ENCODE measurements around the gene SPATA31C1.
"Not testable (repeated sequence)": the region's sequence is repeated elsewhere in the genome, so short reads cannot be mapped to it uniquely, and the experiment has no call there.

Gene SPATA31C1

DNA sequence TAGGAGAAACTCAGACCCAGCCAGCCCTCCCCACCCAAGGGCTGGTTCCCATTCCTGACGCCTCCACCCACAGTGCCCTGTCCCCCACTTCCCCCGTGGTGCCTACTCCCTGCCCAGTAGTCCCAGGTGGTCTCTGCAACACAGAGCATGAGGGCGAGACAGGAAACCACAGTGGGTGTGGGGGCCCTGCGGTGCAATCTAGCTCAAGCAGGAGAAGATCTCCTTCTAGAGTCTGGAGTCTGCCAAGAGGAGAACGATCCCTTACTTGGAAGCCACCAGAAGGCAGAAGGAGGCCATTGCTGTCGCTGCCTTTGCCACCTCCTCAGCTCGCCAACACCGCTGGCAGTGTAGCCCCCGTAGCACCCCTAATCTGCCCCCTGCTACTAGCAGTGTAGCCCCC lies 20.2 kb downstream of the SPATA31C1 start:
- DNase-seq (ENCODE audit: low read depth in 2 of 2) = not testable (repeated sequence)

DNA sequence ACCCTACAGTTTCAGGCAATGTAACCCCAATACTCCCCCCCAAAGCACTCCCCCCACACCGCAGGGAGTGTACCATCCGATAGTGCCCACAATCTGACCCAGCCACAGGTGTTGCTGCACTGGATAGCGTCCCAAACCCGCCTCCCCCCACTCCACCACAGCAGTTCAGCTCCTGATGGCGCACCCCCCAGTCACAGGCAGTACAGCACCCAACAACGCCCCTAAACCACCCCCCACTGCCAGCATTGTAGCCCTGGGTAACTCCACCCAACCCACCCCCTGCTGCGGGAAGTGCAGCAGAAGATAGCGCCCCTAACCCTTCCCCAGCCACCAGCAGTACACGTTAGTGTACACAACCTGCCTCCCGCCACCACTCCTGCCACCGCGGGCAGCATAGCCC lies 20.6 kb downstream of the SPATA31C1 start:
- DNase-seq (ENCODE audit: low read depth in 2 of 2) = not testable (repeated sequence)

DNA sequence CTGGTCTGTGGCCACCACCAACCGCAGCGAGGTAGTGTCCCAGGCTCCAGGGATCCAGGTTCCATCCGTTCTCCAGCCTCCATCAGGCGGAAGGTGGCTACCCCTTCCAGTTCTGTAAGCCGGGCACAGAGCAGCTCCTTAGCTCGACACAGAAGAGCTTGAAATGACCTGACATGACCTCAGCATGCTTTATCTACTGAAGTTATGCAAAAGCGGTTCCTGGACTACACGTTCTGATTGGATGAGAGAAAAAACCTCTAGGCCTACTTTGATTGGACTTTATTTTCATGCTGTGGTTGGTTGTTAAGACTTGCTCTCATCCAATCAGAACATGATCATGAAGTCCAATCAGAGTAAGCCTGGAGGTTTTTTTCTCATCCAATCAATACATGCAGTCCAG lies 21.3 kb downstream of the SPATA31C1 start:
- not testable (repeated sequence) for DNase-seq (ENCODE audit: low read depth in 2 of 2)

DNA sequence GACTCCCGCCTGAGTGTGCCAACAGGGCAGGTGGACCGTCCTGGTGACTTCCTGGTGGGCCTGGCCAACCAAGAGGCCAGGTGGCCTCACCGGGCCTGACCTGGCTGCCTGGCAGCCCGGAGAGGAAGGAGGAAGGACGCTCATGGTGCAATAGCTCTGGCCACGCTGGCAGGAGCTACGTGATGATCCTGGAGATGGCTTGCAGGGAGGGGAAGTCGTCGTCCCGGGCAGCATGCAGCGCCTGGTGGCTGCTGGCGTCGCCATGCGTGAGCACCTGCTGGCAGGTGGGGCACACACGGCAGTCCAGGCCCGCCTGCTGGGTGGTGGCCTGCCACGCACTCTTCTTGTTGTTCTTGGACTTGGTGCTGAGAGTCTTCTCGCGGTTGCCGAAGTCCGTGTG lies 26.3 kb downstream of the SPATA31C1 start:
- DNase-seq (ENCODE audit: low read depth in 2 of 2) = no peak

DNA sequence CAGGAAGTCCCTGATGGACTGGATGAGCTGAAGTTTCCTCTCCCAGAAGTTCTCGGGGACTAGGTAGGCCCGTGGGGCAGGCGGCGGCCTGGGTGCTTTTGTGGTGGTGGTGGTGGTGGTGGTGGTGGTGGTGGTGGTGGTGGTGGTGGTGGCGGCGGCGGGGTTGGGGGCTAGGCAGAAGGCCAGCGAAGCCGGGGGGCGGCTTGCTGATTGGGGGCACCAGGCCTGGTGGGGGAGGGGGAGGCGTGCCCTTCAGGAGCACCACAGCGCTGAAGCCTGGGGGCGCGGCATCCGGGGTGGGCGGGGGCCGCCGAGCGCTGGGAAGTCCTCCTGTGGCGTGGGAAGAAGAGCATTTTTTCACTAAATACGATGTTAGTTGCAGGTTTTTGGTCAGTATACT lies 26.9 kb downstream of the SPATA31C1 start:
- no peak for DNase-seq (ENCODE audit: low read depth in 2 of 2)

DNA sequence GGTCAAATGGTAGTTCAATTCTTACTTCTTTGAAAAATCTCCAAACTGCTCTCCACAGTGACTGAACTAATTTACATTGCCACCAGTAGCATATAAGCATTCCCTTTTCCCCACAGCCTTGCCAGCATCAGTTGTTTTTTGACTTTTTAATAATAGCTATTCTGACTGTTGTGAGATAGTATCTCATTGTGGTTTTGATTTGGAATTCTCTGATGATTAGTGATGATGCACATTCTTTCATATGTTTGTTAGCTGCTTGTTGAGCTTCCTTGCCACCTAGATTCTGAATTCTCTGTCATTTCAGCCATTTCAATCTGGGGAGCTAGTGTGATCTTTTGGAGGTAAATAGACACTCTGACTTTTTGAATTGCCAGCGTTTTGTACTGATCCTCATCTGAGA lies 32.5 kb downstream of the SPATA31C1 start:
- DNase-seq (ENCODE audit: low read depth in 2 of 2) = no peak

DNA sequence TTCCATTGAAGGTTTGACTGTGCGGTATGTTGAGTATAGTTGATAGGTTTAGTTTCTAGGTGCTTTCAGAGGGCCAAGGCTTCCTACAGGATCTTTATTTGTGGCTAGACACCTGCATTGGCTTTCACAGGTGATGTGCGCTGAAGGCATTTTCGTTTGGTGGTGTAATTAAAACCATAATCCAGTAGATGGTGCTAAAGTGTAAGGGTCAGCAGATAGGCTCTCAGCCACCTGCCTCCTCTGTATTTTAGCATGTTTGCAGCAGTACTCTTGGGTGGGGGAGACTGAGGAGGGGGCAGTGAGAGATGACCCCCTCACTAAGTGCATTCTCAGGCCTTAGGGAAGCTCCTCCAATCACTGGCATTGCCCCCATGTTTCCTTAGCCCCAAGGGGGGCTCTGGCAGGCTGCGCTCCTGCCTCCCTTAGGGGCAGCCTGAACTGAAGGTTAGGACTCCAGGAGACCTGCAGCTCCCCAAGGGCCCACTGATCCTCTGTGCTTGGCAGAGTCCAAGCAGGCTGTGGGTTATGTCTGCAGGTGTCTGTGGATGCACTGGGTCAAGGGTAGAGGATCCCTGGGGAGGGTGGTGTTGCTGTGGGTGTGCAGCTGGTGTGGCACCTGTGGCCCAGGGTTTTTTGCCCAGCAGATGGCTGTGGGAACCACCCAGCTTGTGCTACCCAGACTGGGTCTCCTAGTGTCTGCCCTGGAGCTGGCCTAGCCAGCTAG lies 33.2 kb downstream of the SPATA31C1 start:
- DNase-seq (ENCODE audit: low read depth in 2 of 2) = no peak

DNA sequence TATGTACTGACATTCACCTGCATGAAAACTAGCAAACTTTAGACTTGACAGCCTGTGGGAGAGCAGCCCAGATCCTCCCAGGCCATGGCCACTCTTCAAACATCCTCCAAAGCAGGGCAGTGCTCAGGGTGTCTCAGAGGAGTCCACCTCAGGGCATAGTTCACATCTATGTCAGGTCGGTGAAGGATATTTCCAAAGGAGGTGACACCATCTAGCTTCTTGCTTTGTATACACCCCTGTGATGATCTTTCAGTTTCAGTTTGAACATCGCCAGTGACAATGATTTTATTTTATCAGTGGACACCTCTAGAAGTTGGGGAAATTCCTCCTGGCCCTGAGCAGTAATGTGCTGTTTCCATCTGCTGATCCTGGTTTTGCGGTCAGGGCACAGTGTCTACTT lies 36.5 kb downstream of the SPATA31C1 start:
- no peak for DNase-seq (ENCODE audit: low read depth in 2 of 2)

DNA sequence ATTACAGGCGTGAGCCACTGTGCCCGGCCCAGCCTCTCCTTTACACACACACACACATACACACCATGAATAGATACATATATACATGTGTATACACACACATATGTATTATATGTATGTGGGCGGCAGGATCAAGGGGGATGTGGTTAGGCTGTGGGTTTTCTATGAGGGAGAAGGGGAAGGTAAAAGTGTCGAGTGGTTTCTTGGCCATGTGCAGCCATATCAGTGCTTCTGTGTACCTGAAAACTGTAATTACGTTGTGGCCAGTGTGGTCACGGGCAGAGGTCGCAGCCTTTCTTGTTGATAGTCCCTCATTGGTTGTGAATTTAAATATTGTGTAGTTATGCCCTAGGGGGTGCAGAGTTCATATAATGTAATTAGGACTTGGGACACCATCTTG lies 40.1 kb downstream of the SPATA31C1 start:
- DNase-seq (ENCODE audit: low read depth in 2 of 2) = no peak

DNA sequence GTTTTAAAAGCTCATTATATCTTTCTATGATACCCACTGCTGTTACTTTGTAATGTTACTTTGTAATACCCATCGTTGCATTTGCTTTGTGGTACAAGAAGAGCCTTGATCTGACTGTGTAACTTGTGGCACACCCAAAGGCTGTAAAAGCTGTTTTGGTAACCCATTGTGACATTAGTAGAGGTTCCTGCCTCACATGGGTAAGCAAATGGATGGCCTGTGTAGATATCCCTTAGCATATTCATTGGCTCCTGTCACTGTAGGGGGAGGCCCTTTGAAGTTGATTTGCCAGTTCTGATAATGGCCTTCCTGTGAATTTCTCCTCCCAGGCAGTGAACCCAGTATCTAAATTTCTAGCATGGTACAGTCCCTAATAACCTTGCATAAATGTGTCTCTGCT lies 40.8 kb downstream of the SPATA31C1 start:
- DNase-seq (ENCODE audit: low read depth in 2 of 2) = no peak

DNA sequence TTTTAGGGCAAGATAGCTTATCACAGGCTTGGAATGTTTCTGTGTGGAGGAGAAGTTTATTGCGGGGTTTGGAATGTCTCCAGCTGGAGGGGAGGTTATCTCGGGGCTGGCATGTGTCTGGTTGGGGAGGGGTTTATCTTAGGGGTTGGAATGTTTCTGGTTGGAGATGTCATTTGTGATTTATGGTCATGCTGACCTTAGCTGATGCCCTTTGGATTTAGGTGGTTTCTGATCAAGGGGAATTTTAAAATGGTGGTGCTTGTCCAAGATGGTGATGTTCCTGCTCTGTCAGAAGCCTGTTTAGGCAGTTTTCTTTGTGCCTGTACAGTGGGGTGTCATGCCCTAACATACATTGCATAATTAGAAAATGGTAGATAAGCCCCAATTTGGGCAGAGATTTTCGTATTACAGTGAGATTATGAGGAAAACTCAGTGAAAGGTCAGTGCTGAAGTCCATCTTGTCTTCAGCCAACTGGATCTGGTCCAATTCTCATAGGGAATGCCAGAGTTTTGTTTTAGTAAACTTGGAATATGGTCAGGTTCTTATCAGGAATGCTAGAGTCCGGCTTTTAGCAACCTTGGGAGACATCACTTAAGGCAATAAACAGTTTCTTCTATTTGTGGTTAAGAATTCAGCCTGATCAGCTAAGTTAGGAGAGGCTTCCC lies 42.3 kb downstream of the SPATA31C1 start:
- no peak for DNase-seq (ENCODE audit: low read depth in 2 of 2)

DNA sequence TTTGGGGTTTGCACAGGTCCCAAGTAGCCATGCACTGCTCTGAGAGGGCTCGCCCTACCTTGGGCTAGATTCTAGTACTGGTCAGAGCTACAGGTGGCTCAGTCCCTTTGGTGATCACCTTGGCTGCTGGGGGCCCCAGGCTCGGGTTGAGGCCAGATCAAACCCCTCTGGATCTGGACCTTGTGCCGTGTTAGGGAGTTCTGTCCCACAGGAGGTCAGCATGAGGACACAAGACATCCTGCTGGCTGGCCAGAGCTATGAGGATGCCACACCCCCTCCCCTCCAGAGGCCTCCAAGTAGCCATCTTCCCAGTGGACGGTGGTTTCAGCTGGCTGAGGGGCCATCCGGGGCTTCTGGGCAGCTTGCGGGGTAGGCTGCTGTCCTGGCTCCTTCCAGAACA lies 46.0 kb downstream of the SPATA31C1 start:
- no peak for DNase-seq (ENCODE audit: low read depth in 2 of 2)

DNA sequence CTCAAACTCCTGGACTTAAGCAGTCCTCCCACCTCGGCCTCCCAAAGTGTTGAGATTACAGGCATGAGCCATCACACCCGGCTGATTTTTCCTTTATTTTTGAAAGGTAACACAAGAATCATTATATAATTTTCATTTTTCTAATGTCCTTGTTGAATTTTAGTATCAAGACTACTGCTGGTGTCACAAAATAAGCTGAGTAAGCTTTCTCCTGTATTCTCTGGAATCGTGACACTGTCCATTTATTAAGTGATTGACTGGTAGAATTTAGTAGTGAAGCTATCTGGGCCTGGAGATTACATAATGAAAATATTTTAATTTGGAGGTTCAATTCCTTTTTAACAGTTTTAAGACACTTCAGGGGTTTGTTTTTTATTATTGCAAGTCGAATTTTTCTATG lies 47.1 kb downstream of the SPATA31C1 start:
- no peak for DNase-seq (ENCODE audit: low read depth in 2 of 2)

DNA sequence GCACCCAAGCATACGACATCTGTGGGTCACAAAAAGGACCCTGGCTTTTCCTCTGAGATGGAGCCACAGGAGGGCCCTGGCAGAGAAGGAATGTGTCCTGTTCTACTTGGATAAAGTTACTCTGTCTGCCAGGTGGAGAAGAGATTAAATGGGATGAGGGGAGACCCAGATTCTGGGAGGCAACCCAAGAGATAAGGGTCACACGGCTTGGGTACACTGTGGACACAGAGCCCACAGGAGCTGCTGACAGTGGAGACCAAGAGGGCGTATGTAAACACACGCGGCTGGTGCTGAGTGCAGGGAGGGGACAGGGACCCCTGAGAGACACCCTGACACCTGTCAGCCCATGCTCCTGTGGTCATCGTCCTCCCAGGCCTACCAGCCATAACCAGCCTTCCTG lies 50.4 kb downstream of the SPATA31C1 start:
- DNase-seq (ENCODE audit: low read depth in 2 of 2) = no peak

DNA sequence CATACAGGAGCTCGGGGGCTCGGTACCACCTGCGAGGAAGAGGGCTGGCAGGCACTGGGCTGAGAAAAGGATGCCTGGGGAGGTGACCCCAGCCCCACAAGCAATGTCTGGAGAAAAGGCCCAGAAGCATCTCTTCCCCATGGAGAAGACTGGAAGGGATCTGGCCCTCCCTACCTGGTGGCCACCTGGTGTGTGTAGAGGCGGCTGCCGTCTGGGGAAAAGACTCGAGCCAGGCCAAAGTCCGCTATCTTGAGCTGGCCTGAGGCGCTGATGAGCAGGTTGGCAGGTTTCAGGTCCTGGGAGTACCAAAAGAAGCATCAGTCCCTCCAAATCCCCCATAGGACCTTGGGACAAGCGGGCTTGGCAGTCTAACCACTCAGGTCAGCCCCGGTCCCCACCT lies 52.8 kb downstream of the SPATA31C1 start:
- DNase-seq (ENCODE audit: low read depth in 2 of 2) = no peak

DNA sequence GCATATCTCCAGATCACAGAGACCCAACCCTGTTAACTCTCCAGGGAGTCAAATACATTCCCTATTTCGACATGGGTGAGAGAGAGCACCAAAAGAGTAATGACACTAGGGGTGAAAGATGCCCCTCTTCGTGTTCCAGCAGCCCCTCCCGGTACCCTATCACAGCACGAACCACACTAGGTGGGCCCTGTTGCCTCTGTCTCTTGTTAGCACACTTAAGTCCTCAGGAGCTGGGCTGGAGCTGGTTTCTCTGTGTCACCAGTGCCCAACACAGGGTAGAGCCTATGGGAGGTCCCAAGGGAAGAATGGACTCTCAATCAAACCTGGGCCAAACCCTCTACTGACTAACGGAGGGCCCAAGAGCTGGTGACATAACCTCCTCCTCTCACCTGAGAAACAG lies 55.4 kb downstream of the SPATA31C1 start:
- no peak for DNase-seq (ENCODE audit: low read depth in 2 of 2)

All from stimulated activated CD8-positive, alpha-beta memory T cell treated with anti-CD3 and anti-CD28 coated beads, Interleukin-15, amount 100 ng/mL, for 4 hours (primary cell).